Bone marrow (tissue), 2 donors: ENCODE measurements around the gene IFITM1.
"Not testable (repeated sequence)": the region's sequence is repeated elsewhere in the genome, so short reads cannot be mapped to it uniquely, and the experiment has no call there.

Experiments
- DNase-seq, 2 donors: peaks; one replicate each; lab custom pipeline; 2025; lab: John Stamatoyannopoulos, UW

IFITM1 gene

DNA sequence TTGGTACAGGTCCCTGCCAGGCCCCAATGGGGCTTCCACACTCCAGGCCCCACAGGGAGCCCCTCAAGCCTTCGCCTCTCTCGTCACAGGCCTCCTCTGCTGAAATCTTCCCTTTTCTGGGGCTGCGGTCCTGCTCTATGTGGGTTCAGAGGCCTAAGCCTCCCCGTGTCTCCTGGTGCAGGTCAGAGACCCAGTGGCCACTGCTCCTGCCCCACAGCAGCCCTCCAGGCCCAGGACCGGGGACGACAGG is 12.7 kb downstream of the IFITM1 start:
- DNase-seq = no peak

DNA sequence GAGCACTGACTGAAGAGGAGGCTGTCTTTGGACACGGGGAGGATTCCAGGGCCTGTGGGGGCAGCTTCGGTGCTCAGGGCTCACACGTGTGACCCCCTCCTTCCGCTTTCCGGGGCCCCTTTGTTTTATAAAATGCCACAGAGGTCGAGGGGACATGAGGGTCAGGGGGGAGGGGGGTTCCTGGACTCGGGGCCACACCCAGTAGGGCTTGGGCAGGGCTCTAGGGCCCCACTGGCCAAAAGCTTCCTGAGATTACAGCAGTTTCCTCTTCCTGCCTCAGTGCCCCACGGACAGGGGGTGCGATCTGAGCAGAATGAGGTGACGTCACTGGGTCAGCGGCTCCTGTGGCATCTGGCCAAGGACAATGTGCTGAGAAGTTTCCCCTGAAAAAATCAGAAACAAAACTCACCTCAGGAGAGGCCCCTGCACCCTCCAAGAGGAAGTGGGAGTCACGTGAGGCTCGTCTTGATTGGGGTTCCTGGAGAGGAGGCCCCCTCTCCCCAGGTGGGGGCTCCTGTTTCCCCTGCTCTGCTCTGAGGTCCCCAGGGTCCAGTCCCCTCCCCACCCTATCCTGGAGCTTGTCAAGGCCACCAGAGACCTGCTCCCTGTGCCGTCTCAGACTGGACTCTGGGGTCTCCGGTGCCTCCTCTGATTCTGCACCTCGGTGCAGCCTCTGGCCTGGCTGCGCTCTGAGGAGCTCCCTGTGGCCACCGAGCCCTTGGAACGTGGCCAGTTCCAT is 13.2 kb downstream of the IFITM1 start:
- peak in 1 of 2 donors; percentile 47 for DNase-seq

DNA sequence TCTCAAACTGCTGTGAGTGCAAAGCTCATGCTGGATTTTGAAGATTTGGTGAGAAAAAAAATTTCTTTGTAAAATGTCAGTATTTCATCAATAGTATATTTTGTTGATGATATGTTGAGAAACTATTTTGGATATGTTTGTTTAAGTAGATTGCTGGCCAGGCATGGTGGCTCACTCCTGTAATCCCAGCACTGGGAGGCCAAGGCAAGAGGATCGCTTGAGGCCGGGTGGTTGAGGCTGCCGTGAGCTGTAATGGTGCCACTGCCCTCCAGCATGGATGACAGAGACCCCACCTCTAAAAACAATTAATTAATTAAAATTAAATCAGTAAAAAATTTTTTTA is 13.7 kb downstream of the IFITM1 start:
- no peak for DNase-seq

DNA sequence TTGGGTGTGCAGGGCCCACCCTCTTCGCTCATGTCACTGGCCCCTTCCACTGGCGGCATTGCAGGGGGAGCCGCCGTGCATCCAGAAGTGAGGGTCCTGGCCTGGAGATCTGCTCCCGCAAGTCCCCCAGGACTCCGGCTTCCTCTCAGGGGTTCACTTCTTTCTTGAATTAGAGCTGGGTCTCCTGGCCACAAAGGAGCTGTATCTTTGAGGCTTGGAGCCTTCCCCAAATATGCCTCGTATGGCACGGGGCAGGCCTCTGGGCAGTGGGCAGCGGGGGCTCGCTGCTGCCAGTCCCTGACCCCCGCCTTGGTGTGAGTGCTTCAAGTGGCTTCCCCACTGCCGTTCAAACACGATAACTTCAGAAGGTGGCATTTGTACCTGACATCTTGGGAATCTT is 14.2 kb downstream of the IFITM1 start:
- DNase-seq = no peak

DNA sequence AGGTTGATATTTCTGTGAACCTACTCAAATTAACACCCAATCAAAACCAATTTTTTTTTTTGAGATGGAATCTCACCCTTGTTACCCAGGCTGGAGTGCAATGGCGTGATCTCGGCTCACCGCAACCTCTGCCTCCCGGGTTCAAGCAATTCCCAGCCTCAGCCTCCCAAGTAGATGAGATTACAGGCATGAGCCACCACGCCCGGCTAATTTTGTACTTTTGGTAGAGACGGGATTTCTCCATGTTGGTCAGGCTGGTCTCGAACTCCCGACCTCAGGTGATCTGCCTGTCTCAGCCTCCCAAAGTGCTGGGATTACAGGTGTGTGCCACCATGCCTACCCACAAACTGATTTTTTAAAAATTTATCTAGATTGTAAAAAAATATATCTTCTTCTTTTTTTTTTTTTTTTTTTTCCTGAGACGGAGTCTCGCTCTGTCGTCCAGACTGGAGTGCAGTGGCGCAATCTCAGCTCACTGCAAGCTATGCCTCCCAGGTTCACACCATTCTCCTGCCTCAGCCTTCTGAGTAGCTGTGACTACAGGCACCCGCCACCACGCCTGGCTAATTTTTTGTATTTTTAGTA is 14.8 kb downstream of the IFITM1 start:
- DNase-seq = not testable (repeated sequence)

DNA sequence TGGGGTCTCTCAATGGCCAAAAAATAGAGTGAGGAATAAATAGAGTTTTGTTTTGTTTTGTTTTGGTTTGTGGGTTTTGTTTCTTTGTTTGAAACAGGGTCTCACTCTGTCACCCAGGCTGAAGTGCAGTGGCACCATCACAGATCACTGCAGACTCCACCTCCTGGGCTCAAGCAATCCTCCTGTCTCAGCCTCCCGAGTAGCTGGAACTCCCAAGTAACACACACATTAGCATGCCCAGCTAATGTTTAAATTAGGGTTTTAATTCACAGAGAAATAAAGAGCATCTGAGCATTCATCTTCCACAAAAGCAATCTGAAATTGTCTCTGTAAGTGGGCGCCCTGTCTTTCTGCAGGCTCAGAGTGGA is 16.0 kb downstream of the IFITM1 start:
- no peak for DNase-seq

DNA sequence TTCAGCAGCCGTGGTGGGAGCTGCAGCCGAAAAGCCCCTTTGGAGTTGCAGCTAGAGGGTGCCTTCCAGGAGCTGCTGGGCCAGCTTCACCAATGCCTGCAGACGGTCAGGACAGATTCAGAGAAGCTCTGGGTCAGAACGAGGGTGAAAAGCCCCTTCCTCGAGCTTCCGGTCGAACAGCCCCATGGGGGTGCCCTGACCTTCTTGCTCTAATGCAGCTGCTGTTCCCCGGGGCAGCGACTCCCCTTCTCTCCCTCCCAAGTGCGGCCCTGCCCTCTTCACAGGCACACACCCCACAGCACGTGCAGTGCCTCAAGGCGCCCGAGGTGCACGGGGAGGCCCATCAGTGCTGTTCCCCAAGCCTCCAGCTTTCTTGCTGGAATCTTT is 16.5 kb downstream of the IFITM1 start:
- DNase-seq = no peak

DNA sequence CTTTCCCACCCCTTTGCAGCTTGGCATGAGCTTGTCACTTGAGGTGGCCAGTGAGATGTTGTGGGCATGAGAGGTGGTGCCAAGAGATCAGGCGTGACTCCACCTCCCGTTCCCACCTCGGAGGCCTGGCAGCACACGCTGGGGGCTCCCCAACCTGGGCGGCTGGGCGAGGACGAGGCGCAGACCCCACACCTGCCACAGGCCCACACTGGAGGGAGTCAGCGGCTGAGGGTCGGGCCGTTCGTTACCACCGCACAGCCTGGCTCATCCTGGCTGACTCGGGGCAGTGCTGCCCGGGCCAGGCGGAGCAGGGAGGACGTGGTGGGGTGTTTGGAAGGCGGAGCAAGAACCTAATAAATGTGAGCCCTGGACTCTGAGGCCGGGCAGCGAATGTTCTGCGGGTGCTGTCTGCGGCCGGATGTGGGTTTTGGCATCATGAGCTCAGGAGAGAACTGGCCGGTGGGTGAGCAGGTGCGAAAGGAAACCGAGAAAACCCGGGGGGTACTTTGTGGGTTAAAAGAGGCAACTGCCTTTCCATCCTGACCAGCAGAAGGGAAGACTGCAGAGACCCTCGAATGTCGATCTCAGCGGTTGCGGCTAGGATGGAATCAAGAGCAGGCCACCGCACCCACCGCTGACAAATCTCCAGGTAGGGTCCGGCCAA is 17.0 kb downstream of the IFITM1 start:
- no peak for DNase-seq

DNA sequence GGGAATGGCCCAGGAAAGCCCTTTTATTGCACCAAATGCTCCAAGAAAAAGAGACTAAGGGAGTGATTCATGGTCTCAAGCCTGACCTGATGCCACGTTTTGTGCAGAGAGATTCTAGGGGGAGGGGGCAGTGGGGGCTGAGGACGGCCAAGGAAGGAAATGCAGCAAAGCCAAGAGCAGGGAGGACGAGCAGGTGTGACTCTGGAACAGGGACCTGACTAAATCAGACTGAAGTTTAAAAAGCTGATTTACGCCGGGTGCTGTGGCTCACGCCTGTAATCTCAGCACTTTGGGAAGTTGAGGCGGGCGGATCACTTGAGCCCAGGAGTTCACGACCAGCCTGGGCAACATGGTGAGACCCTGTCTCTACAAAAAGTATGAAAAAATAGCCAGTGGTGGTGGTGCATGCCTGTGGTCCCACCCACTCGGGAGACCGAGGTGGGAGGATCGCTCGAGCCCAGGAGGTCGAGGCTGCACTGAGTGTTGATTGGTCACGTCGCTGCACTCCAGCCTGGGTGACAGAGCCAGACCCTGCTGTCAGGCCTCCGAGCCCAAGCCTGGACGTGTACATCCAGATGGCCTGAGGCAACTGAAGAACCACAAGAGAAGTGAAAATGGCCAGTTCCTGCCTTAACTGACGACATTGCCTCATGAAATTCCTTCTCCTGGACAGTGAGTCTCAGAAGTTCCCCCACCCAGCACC is 17.7 kb downstream of the IFITM1 start:
- DNase-seq = no peak

DNA sequence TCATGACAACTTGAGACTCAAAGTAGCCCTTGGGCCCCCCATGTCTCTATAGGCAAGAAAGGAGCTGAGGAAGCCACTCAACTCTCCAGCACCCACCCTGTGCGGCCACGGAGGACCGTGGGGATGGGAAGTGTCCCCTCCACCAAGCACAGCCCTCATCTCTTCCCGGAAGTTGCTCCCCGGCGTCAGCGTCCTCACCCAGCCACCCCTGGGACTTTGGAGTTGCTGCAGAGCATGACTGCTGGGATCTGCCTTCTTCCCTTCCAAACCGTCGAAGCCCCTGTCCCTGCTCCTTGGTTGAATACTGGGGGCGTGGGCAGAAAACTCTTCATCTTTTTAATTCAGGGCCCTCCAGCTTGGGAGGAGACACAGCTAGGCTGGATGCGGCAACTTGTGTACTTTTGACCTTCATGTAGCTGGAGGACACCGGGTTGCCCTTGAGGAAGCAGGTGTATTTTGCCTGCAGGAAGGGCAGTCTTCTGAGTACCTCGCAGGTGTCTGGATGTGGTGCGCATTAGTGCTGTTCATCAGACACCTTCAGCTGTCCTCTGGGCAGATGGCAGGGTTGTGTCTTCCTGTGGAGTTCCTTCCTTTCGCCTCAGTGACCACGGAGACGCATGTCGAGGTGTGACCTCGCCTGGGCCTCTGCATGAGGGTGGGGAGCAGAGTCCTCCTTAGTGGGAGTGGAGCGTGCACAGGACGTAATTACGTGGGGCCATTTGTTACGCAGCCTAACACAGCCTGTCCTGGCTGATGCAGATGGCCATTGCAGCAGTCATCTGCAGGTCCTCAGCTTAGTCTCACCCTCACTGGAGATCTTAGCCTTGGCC is 19.0 kb downstream of the IFITM1 start:
- DNase-seq = no peak

DNA sequence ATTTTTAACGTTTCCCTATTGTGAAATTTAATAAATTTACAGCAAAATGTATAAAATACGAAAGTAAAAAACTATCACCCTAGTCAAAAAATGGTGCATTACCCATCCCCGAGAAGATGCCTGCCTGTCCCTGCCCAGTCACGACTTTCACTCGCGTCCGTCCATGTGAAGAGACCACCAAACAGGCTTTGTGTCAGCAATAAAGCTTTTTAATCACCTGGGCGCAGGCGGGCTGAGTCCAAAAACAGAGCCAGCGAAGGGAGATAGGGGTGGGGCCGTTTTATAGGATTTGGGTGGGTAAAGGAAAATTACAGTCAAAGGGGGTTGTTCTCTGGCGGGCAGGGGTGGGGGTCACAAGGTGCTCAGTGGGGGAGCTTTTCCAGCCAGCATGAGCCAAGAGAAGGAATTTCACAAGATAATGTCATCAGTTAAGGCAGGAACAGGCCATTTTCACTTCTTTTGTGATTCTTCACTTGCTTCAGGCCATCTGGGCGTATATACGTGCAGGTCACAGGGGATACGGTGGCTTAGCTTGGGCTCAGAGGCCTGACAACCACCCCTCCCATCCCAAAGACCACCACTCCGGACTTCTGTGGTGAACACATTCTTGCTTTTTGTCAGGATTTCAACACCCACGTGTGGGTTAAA is 19.9 kb downstream of the IFITM1 start:
- not testable (repeated sequence) for DNase-seq

DNA sequence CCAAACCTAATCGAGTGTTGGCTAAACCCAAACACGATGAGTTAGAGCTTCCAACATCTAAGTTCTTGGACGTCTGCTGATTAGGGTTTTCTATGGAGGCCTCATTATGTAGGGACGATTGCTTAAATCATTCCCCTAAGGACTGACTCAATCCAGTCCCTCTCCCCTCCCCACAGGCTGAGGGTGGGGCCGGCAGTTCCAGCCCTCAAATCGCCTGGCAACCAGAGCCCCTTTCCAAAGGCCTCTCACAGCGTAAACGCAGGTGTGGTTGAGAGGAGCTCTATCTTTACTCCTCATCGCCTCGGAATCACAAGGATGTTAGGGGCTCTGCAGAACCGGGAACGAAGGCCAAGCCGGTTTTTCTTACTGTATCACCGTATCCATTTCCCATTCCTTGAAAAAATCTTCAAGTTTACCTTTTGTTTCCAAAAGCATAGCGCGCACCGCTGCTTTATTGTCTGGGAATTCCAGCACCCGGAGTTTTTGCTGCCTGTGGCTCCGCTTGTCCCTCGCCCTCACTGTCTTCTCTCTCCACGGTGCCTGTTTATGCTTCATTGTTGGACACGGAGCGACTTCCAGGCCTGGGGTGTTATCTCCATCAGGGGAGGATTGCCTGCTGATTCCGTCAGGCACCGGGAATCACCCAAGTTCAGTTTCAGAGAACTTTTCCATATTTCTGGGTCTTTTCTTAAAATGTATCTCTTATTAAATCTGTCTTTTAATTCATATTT is 20.6 kb downstream of the IFITM1 start:
- no peak for DNase-seq

DNA sequence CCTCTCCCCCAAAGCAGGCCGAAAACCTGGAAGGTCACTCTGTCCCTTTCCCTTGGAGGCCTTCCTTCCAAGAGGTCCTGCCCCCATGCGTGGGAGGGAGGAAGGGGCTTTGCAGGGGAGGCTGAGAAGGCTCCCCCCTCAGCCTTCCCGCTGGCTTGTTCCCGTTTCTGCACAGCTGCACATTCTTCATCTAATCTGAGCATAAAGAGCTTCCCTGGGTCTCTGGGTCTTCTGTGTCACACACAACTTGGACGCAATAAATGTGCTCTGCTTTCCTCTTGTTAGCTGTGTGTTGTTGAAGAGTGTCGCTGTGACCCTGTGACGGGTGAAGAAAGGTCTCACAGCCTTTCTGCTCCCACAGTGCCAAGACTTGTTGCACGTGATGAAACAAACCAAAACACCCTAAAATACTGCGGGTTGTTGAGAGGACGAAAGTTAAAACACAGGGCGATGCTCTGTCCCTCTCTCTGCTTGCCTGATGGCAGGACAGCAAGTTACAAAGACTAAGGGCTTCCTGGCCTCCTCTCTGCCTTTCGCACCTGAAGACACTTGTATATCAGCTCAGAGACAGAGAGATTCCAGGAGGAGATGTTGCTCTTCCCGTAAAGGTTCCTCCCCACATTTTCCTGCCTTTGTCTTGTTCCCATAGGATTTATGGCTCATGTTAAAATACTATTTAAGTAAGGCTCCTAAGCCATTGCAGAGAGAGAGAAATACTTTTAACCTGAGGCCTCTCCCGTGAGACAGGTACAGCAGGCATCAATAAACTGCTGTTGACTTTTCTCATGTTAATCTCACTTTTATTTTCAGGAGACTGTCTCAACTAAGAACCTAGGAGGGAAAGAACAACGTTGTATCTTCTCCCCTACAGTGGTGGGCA is 22.2 kb downstream of the IFITM1 start:
- DNase-seq = peak in 1 of 2 donors; percentile 67

DNA sequence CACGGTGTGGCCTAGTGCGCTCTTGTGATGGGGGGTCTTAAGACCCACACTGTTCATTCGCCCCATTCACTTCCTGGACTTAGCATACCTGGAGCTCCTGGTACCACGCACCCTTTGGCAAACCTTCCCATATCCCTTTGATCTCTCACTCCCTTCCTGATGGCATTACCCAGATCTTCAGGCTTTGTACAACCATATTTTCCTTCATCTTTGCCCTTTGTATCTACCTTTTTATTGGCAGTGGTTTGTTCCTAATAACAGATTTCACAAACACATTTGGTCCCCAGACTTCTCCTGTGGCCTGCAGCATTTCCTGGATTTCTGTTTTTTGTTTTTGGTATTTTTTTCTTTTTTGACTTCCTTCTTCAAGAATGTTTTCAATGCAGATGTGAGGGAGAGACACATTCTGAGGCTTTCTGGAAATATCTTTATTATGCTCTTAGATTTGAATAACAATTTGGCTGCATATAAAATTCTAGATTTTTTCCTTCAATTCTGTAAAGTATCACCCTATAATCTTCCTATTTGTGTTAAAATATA is 22.9 kb downstream of the IFITM1 start:
- DNase-seq = no peak

DNA sequence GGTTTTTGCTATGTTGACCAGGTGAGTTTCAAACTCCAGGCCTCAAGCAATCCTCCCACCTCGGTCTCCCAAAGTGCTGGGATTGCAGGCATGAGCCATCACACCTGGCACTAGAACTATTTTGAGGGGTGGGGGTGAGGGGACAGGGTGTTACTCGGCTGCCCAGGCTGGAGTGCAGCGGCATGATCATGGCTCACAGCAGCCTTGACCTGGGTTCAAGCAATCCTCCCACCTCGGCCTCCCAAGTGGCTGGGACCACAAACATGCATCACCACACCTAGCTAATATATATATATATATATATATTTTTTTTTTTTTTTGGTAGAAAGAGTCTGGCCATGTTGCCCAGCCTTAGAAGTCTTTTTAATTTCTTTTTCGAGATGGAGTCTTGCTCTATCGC is 23.9 kb downstream of the IFITM1 start:
- DNase-seq = no peak

DNA sequence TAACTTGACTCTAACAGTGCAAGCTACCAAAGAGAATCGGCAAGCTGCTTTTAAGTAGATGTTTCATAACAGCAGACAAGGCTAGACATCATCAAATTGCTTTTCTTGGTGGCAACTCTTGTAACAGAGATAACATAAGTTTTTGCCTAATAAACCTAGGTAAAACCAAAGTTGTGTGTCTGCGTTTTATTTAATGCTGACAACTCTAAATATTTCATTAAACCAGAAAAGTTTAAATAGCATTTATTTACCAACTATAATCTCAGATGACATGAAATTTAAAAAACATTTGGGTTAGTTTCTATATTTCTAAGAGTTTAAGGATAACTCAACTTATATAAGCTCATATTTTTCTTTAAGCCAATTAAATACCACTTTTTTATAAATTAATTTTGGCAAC is 26.1 kb downstream of the IFITM1 start:
- no peak for DNase-seq

DNA sequence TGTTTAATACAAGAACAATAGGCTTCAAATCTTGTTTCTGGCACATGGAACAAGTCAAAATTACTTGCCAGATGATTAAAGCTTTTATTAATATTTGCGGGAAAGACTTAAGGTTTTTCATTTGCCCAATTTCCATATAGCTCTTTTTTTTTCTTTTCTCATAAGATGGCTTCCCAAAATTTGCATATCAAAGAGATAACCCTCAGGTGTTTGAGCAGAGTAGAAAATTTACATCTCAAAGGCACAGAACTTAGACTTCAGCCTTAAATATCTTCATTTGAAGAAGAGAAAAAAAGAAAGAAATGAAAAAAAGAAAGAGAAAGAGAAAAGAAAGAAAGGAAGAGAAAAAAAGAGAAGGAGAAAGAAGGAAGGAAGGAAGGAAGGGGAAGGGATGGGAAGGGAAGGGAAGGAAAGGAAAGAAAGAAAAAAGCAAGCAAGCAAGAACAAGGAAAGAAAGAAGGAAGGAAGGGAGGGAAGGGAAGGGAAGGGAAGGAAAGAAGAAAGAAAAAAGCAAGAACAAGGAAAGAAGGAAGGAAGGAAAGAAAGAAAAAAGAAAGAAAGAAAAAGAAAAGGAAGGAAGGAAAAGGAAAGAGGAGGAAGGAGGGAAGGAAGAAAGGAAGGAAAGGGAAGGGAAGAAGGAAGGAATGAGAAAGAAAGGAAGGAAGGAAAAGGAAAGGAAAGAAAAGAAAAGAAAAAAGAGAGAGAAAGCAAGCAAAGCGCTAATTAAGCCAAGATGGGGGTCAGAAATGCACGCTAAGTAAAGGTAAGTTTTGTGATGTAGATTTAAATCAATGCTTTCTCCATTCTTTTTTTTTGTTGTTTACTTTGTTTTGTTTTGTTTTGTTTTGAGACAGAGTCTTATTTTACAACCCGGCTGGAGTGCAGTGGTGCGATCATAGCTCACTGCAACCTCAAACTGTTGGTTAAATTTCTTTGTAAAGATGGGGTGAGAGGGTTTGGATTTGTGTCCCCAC is 27.0 kb downstream of the IFITM1 start:
- no peak for DNase-seq

DNA sequence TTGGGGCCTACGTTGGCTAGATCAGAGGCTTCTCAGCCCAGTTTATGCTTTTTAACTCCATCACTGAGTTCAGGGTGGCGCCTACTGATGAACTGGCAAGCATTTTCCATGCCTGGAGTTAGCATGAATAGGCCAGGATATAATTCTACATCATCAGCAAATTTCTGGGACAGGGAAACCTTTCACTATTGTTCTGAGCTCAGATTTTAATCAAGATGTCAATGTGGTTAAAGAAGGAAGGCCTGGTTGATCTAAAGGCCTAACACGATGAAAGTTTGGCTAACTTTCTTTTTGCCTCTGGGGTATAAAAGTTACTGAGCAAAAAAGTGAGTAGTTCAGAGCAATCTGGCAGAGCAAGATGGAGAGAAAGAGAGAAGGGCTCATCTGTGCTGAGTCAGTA is 28.5 kb downstream of the IFITM1 start:
- no peak for DNase-seq
